Activated T-helper 2 cell treated with anti-CD3 and anti-CD28 coated beads, Interferon-gamma antibody, Interleukin-2, Interleukin-4, amounts not matched to agents 10 μg/mL and 5 μg/mL and 100 μg/mL, durations not matched to agents 14 hours and 24 hours and 36 hours (primary cell): ENCODE results near the gene C1orf74. TPM values are rescaled to one million over a fixed set of nuclear protein-coding genes. Genes with fewer than 3 reads are reported as not detected.

Experiments used
- total RNA-seq: library from RNA; stranded (reverse); gene quantifications from 2 replicates; pipeline ENCODE4 v1.2.3, GENCODE V29; 2022

Gene C1orf74
- total RNA-seq, 1 donor from 2014 or later, result 3.0 TPM

Other genes starting within 250 kb of the C1orf74 start
- not detected in 2 replicates for gene CAMK1G, start 200.8 kb downstream of the C1orf74 start, total RNA-seq
- gene LAMB3, start 132.1 kb downstream of the C1orf74 start, total RNA-seq, result 11.3 and 11.5 TPM in 2 replicates
- gene G0S2, start 109.1 kb downstream of the C1orf74 start, total RNA-seq, result 49.3 and 49.4 TPM in 2 replicates
- 8.2 and 8.6 TPM in 2 replicates for gene HSD11B1, start 79.7 kb downstream of the C1orf74 start, total RNA-seq
- gene TRAF3IP3, start 28.5 kb downstream of the C1orf74 start, total RNA-seq, result 386 and 390 TPM in 2 replicates
- 0.25 TPM in 1 of 2 replicates, not detected in the other for gene IRF6, start 21.6 kb upstream of the C1orf74 start, total RNA-seq
- gene UTP25, start 43.4 kb upstream of the C1orf74 start, total RNA-seq, result 18.7 and 19.6 TPM in 2 replicates
- not detected in 2 replicates for gene SYT14, start 153.7 kb upstream of the C1orf74 start, total RNA-seq